GM04503 (cell line): ENCODE results near the gene ZNF276.
"Not testable (repeated sequence)": the region's sequence is repeated elsewhere in the genome, so short reads cannot be mapped to it uniquely, and the experiment has no call there.

Experiments
- DNase-seq: peaks from one replicate; pipeline ENCODE4 v3.0.0-alpha.2; 2012; ENCODE audit warnings: low read depth

The ZNF276 gene

GRCh38 chr16:89720813-89721545 lies at the start of gene ZNF276, which contains the start of gene VPS9D1:
Gene ZNF276 (plus strand): TSS chr16:89721537. CDS start chr16:89721641, 104 bp downstream.
Gene VPS9D1 (minus strand): TSS chr16:89720898. CDS start chr16:89720861, 37 bp downstream.
- no peak for DNase-seq

- DNase-seq: not testable (repeated sequence)
These were observed 49.8 kb upstream of the ZNF276 start for GRCh38 chr16:89671565-89671964.

- no peak for DNase-seq
These were observed 49.0 kb upstream of the ZNF276 start for GRCh38 chr16:89672177-89672941.

GRCh38 chr16:89678258-89678657 lies 43.1 kb upstream of the ZNF276 start:
- DNase-seq: no peak

GRCh38 chr16:89685916-89686315 lies 35.4 kb upstream of the ZNF276 start:
- DNase-seq: no peak

GRCh38 chr16:89686520-89687091 lies 34.7 kb upstream of the ZNF276 start, which contains the start of gene CDK10:
Gene CDK10 (plus strand): TSS chr16:89686689. CDS start chr16:89686711, 22 bp downstream.
- no peak for DNase-seq

- DNase-seq: no peak
These were observed 34.0 kb upstream of the ZNF276 start for GRCh38 chr16:89687092-89687940.

GRCh38 chr16:89688395-89688794 lies 32.9 kb upstream of the ZNF276 start:
- no peak for DNase-seq

GRCh38 chr16:89689142-89689541 lies 32.2 kb upstream of the ZNF276 start:
- DNase-seq: no peak

GRCh38 chr16:89689621-89690020 lies 31.7 kb upstream of the ZNF276 start:
- DNase-seq: not testable (repeated sequence)

- DNase-seq: no peak
These were observed 30.9 kb upstream of the ZNF276 start for GRCh38 chr16:89690392-89690901.

- no peak for DNase-seq
These were observed 29.9 kb upstream of the ZNF276 start for GRCh38 chr16:89691231-89691985.

- DNase-seq: no peak
These were observed 29.3 kb upstream of the ZNF276 start for GRCh38 chr16:89691986-89692569.

GRCh38 chr16:89693289-89693731 lies 28.0 kb upstream of the ZNF276 start:
- DNase-seq: no peak

GRCh38 chr16:89693931-89694783 lies 27.2 kb upstream of the ZNF276 start:
- no peak for DNase-seq

GRCh38 chr16:89694784-89695085 lies 26.6 kb upstream of the ZNF276 start:
- DNase-seq: not testable (repeated sequence)

GRCh38 chr16:89695086-89695874 lies 26.1 kb upstream of the ZNF276 start:
- DNase-seq: no peak

GRCh38 chr16:89695875-89696669 lies 25.3 kb upstream of the ZNF276 start:
- DNase-seq: no peak
